GM10847 (cell line): ENCODE results near the gene UBE2G2.

Source experiments
- POLR2A ChIP-seq: IDR thresholded peaks from 2 replicates; pipeline ENCODE4 v1.6.1; 2011; ENCODE audit not compliant: insufficient read length; ENCODE audit errors: extremely low read depth

UBE2G2 gene

DNA sequence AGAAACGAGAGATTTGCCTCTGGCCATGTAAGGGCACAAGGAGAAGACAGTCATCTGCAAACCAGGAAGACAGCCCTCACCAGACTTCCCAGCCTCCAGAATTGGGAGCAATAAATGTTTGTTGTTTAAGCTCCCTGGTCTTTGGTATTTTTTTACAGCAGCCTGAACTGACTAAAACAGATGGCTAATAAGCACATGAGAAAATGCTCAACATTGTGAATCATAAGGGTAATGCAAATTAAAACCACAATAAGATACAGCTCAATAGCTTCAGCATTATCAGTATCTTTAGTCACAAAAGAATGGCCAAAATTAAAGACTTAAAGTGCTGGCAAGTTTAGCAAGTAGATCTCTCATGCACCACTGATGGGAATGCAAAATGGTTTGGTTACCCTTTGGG, 11.7 kb downstream of the UBE2G2 start:
- no peak for TF ChIP-seq POLR2A

DNA sequence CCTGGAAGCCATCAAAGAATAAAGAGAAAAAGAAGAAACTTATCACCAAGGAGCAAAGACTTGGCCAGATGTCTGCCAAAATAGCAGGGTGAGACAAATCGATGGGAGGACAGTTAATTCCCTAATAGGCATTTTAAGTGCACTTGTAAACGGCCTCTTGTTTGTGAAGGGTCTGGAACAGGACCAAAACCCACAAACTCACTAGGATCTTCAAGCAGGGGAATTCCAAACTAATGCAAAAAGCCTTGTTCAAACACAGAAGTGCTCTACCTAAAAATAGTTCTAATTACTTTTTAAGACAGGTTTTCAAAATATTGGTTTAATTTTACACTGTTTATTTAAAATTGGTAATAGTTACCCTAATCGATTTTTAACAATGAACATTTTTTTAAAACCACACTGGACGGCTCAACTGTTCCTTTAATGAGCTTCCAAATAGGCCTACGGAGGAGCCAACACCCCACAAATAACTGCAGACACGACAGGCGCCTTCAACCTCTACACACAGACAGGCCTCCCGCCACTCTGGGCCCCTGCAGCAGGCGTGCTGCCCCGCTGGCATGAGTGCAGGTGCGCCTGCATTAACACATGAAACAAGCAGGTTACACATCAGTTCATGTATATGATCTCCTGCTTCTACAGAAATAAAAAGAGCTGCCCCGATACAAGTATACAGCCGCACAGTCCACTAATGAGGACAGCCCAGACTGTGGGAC, 15.8 kb downstream of the UBE2G2 start:
- no peak for TF ChIP-seq POLR2A

DNA sequence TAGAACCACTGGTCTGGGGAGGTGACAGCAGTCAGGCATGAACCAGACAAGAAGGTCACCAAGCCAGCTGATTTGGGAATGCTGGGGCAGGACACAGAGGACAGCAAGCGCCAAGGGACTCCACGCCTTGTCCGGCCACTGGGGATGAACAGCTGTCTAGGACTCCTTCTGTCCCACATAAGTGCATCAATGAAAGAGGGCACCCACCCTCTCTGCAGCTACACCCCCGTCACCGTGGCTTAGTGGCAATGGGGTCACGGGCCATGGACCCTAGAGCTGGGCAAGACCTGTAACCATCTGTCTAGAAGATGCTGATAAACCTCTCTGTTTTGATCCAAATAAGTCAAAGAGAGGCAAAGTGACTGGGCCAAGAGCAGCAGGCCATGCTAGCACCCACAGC, 16.8 kb downstream of the UBE2G2 start:
- TF ChIP-seq POLR2A, result no peak

GRCh38 chr21:44783020-44783696, 18.5 kb downstream of the UBE2G2 start:
- no peak for TF ChIP-seq POLR2A

GRCh38 chr21:44780767-44781459, 20.7 kb downstream of the UBE2G2 start:
- no peak for TF ChIP-seq POLR2A

DNA sequence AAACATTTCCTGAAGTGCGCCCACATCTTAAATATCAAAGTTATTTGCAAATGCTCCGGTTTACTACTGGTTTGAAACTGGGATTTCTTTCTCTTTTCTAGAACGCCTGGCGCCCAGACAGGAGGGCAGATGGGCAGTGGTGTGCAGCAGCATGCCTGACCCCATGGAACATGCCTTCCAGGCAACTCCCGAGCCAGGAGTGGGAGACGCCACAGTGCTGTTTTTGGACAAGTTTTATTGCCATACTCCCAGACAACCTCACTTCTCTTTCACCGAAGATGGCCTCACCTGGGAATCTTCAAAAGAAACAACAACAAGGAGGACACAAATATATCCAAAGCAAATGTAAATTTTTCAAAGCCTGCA, 21.5 kb downstream of the UBE2G2 start:
- TF ChIP-seq POLR2A, result no peak

GRCh38 chr21:44779417-44780136, 22.0 kb downstream of the UBE2G2 start:
- no peak for TF ChIP-seq POLR2A

DNA sequence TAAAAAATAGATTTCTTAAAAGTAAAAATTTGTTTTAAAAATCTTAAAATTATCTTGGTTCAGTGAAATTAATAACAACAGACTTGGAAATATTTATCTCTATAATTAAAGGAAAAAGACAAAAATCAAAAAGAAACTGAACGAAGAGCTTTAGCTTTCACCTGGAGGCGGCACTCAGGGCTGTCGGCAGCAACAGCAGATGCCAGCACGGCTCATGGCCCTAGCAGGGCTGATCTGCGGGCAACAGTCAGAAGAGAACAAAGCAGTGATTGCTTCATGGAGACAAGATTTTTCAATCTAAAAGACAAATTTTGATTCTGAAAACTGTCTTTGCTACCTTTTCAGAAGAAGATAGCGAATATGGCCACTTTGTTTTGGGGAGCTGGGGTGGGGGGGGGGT, 22.6 kb downstream of the UBE2G2 start:
- no peak for TF ChIP-seq POLR2A

GRCh38 chr21:44778499-44778911, 23.1 kb downstream of the UBE2G2 start:
- TF ChIP-seq POLR2A, result no peak

- TF ChIP-seq POLR2A, result no peak
These were observed 23.5 kb downstream of the UBE2G2 start for GRCh38 chr21:44778094-44778493.

GRCh38 chr21:44774972-44775371, 26.6 kb downstream of the UBE2G2 start:
- TF ChIP-seq POLR2A, result no peak

DNA sequence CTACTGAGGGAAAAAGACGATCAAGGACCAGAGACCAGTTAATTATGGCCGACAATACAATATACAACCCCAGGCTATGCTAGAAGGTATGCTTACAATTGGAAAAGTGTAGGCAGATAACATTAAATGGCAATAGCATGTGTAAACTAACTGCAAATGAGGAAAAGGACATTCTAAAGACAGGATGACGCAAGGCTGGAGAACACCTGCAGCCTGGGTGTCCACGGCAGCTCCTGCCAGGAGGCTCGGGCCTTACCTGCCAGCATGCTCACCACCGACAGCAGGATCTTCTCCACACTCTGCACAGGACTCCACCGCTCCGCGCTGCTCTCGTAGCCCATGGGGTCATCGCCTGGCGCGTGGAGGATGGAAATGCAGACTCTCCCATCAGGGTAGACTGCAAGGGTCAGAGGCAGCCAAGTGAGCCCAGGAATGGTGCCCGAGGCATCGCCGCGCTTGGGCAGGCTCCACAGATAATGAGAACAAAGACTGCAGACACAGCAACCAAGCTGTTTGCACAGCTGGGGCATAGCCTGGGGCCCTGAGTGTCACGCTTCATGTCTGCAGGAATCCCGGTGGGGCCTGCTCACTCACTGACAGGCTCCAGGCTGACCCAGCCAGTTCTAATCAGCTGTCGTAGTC, 28.2 kb downstream of the UBE2G2 start:
- TF ChIP-seq POLR2A, result no peak

DNA sequence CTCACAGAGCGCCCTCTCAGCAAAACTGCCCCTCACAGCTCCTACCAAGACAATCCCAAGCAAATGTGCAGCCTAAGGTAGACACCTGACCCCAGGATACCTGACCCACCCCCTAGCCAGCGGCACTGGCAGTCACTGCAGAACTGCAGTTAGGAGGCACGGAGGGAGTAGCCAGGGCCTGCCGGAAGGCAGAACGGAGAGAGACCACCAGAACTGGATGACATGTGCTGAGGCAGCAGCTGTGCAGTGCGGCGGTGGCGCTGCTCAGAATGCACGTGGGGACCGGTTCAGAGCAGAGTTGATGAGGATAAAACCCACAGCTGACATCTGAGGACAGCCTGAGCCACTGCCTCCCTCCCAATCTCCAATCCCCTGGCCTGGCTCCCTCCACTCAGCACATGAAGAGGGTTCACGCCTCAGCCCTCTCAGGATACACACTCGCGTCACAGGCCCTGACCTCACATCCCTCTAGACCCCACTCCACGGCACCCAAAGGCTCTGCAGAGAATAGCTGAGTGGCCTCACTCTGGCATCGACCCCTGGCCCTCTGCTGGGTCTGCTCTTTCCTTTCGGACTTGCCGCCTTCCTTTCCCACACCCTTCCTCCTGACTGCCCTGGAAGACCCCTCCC, 29.6 kb downstream of the UBE2G2 start:
- no peak for TF ChIP-seq POLR2A
